CD4-positive, alpha-beta T cell treated with Interleukin-4 for 1 hour (primary cell): Measurements from ENCODE around the gene GCNA.
A peak's percentile ranks its signal among the peaks of the same experiment; 100 is the strongest.
"Not testable (repeated sequence)": the region's sequence is repeated elsewhere in the genome, so short reads cannot be mapped to it uniquely, and the experiment has no call there.

Experiments used
- DNase-seq, 2 donors: peaks; one replicate each; pipeline ENCODE4 v3.0.0-alpha.2; 2020 to 2022

GCNA gene

GRCh38 chrX:71618303-71618721, 40.1 kb downstream of the GCNA start, which contains the start of gene CXCR3:
Gene CXCR3, minus strand, starts transcription at chrX:71618511. Its CDS starts 62 bp downstream, at chrX:71618449.
- peak; percentile 51 to 59 for DNase-seq

GRCh38 chrX:71618787-71619186, 40.5 kb downstream of the GCNA start:
- no peak for DNase-seq

GRCh38 chrX:71619193-71619592, 41.0 kb downstream of the GCNA start:
- DNase-seq: peak; percentile 45 to 59

DNA sequence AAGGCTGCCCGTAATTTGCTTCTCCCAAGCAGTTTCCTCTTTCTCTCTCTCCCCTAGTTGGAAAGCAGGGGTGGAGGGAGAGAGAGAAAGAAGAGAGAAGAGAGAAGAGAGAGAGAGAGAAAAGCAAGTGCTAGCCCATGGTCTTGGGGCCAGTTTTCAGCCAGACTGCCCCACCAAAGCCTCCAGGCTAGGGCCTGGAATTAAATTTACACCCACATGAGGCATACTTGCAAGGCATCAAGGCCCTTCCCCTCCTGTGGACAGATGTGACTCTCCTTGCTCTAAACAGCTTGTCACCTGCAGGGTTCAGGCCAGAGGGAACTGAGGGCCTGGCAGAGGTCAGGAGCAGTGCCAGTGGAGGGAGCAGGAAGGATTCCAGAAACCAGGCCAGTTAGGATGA, 41.7 kb downstream of the GCNA start:
- DNase-seq: no peak

DNA sequence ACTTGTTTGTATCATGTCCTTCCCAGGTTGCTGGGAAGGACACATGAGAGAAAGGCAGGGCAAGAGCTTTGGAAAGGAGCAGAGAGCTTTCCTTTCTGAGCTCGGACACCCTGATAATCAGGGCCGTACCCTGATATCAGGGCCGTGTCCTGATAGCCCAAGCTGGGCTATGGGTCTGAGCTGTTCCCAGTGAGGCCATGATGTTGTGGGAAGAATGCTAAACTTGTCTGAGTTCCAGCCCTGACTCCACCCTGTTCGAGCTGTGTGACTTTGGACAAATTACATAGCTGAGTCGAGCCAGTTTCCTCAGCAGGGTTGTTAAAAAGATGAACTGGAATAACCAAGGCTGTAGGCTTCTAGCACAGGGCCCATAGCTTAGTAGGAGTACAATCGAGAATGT, 43.4 kb downstream of the GCNA start:
- no peak for DNase-seq

- DNase-seq: no peak
These were observed 43.9 kb downstream of the GCNA start for GRCh38 chrX:71622032-71622575.

DNA sequence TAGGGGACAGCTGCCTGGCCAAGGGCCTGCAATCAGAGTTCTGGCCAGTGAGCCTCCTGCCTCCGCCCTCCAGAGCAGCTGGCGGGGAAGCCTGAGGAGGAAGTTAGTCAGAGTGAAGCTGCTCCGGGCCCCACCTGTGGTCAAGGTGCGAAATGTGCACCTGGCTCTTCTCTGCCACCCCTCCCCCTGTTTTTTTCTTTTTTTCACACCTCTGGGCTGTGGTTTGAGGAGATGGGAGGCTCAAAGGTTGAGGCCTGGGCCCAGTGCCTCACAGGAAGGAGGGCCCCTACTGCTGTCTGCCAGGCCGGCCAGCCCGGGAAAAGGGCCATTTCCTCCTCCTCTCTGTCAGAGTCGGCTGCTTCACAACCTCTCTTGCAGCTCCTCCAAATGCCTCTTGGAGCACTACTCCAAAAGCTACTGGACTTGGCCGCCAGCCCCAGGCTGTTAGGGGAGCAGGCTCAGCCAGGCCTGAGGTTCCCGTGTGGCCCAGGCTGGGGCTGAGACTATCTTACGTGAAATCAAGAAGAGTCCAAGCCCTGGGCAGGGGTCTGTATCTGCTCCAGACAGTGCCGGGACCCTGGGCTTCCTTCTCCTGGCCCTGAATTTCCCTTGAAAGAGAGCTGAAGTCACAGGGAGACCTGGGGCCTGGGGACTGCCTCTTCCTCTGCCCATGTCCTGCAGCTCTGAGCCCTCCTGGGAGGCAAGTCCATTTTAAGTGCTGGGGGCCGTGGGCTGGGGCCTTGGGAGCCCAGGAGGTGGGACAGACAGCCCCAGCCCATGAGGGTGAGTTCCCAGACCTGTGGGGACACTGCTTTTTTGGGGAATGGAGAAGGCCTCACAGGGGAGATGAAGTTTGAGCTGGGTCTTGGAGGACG, 44.6 kb downstream of the GCNA start:
- peak; percentile 77 to 83 for DNase-seq

DNA sequence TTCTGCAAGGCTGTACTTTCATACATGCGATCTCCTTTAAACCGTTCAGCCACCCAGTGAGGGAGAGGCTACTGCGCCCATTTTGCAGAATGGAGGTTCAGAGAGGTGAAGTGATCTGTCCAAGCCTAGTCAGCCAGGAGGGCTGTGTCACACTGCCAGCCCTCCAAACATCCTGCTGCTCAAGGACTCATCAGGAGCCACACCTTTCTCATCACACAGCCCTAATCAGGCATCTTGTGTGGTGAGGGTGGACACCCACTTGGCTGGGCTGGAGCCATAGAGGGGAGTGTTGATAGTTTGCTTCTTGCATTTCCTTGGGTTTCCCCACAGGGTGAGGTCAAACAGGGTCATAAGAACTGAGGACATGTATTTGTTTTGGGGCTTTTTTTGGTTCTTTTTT, 45.5 kb downstream of the GCNA start:
- peak; percentile 37 to 40 for DNase-seq

- no peak for DNase-seq
These were observed 47.2 kb downstream of the GCNA start for GRCh38 chrX:71625471-71625870.

GRCh38 chrX:71626576-71626975, 48.3 kb downstream of the GCNA start:
- no peak for DNase-seq

DNA sequence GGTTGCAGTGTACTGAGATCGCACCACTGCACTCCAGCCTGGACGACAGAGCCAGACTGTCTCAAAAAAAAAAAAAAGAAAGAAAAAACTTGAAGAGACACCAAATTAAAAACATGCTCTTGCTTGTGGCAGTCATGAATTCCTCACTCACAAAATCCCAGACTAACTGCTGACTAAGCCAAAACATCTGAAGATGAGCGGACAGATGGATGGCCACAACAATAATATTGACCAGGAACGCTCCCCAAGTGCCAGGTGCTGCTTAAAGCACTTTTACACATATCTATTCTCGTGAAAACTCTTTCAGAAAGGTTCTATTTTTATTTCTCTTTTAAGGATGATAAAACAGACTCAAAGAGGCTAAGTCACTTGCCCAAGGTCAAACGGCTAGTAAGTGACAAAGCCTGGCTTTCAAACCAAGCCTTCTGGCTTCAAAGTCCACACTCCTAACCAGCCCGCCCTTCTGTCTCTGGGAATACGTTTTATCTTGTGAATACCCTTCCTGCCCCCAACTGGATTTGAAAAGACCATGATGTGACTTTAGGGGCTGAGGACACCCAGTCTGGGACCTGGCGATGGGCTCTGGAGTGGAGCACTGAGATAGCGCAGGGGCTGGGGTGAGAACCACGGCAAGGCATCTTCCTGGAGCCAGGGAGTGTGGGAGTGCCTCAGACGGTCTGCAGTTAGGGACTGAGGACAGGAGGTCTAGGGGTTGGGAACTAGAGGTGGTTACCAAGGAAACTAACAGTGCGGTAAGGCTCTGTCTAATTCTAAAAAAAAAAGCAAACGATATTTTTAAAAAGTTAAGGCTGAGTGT, 49.6 kb downstream of the GCNA start:
- DNase-seq: no peak

- no peak for DNase-seq
These were observed 51.2 kb downstream of the GCNA start for GRCh38 chrX:71629467-71629866.

DNA sequence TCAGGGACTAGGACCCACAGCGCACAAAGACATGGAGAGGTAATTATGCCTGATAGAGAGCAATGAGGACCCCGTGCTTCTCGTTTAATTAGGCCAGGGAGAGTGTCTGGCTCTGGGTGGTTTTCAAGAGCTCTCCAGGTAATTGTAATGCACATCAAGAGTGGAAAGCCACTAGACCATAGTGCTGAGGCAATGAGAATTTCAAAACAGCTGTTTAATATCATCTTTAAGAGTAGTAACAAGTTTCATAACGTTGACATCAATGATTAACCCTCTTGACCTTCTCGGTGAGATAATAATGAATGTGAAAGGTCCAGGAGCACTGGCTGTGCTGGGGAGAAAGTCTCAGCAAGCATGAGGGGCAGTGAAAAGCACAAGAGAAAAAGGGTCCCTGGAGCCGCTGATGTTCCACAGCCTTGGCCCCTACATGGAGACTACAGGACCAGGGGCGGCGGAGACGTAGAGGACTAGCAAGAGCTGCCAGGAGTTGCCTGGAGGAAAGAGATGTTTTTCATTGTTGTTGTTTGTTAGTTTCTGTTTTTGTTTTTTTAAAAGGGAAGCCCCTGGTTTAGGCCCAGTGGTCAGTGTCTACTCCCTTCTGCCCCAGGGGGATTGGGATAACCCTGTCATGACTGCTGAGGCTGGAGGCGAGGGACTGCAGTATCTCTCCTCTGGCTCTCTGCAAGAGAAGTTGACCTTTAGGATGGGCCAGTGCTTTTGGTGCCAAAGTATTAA, 54.9 kb downstream of the GCNA start:
- no peak for DNase-seq

DNA sequence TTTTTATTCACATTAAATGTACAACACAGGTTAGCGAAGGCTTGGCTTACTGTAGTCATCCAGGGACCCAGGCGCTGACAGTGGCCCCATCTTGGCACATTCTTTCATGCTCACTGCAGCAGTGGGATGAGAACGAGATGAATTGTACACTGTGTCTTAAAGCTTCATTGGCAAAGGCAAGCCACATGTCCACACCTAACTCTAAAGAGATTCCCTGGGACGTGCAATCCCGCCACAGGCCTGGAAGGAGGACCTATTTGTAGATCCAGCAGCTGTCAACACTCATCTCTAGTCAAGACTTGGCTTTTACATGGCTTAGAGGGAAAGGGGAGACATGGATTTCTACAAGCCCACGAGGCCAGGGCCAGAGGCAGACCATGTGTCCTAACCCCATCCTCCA, 56.1 kb downstream of the GCNA start:
- DNase-seq: no peak

DNA sequence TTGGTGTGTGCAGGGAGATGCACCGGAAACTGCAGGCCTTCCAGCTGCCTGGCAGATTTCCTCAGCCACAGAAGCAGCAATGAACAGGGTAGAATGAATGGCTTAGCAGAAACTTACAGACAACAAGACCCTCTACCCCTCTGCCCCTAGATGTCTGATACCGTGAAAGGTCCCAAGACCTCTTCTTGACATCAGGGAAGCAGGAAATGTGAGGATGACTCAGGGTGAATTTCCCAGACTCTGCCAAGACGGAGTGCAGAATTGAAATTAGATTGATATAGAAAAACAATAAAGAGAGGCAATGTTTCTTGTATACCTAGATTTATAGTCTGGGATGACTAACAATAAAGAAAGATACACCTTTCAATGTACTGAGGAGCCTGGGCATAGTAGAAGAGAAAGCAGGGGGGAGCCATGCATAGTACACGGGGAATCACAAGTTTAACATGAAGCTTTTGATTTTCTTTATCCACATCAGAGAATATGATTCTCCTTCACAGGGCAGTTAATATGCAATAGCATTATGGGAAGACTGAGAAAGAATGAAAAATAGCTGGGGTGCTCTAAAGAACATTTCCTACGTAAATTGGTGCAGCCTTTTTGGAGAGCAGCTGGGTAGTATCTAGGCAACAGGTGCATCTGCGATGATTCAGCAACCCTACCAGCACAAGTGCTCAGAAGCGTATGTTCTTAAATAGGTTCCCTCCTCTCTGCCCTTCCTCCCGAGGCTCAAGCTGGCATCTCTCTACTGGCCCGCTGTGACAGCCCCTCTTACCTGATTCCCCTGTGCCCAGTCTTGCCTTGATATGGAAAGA, 58.4 kb downstream of the GCNA start:
- no peak for DNase-seq

DNA sequence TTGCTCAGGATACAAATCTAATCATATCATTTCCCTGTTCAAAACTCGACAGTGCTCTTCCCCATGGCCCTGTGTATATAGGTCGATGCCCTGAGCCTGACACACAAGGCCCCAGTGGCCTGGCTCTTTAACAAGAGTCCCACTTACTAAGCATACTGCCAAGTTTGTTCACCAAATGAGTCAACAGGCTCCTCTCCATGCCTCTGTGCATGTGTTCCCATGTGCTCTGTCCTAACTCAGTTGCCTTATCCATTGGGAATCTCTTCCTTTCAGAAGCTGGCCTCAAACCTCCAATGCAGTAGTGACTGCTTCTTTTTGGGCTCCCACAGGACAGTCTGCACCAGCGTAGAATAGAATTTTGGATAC, 59.0 kb downstream of the GCNA start:
- DNase-seq: no peak

DNA sequence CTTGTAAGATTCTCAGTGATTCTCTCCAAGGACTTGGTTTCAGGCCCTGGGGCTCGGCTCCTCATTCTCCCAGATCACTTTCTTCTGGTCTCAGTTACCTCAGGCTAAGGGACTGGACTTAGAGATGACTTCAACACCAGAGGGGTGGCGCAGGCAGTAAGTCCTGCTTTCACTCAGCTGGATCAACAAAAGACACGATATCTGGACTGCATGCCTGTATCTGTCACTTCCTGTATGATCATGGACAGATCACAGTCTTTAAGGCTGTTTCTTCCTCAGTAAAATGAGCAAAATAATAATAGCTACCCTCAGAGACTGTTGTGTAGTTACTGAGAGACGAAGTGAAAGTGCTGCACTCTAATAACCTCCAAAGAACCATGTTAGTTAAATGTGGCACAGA, 59.6 kb downstream of the GCNA start:
- DNase-seq: no peak

- DNase-seq: no peak
These were observed 60.2 kb downstream of the GCNA start for GRCh38 chrX:71638409-71638808.

- DNase-seq: no peak
These were observed 61.8 kb downstream of the GCNA start for GRCh38 chrX:71640002-71640401.

DNA sequence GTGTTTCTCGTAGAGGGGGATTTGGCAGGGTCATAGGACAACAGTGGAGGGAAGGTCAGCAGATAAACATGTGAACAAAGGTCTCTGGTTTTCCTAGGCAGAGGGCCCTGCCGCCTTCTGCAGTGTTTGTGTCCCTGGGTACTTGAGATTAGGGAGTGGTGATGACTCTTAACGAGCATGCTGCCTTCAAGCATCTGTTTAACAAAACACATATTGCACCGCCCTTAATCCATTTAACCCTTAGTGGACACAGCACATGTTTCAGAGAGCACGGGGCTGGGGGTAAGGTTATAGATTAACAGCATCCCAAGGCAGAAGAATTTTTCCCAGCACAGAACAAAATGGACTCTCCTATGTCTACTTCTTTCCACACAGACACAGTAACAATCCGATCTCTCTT, 66.2 kb downstream of the GCNA start:
- not testable (repeated sequence) for DNase-seq

DNA sequence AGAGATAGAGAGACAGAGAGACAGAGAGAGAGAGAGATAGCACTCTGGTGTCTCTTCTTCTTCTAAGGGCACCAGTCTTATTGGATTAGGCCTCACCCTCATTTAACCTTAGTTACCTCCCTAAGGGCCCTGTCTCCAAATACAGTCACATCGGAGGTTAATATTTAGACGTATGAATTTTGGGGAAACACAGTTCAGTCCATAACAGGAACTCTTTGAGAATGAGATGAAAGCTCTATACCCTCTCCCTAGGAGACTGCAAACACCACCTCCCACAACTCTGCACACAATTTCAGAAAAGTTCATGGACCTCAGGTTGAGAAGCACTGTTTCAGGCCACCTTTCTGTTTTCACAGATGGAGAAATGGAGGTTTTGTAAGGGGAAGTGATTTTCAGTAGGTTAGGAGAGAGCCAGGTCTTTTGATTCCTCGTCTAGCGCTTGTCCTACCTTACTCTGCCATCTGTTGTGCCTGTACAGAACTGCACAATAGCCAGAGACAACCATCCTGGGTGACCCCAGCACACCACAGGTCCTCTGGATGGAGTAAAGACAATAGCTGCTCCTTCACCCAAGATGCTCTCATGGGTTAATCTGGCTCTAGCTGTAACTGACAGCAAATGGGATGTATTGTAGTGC, 72.2 kb downstream of the GCNA start:
- DNase-seq: peak in 1 of 2 donors; percentile 57

- peak; percentile 52 to 65 for DNase-seq
These were observed 74.2 kb downstream of the GCNA start for GRCh38 chrX:71652405-71652804.
